Upper lobe of right lung (tissue), 1 donor: ENCODE data around the gene CAMK4. TPM values are rescaled to one million over a fixed set of nuclear protein-coding genes. Genes with fewer than 3 reads are reported as not detected.

Experiments used
- ATAC-seq: fragments of 200-7000 bp; cut with Tn5 transposase; one replicate; pipeline ENCODE4 v1.9.1; 2020; ENCODE audit warnings: mild to moderate bottlenecking, moderate library complexity
- DNase-seq: peaks from one replicate; pipeline ENCODE4 v3.0.0-alpha.2; 2020
- H3K27ac ChIP-seq: fragments of 200-600 bp; one replicate; pipeline ENCODE4 v1.8.0; 2022
- H3K27me3 ChIP-seq: fragments of 200-600 bp; one replicate; pipeline ENCODE4 v1.8.0; 2022; ENCODE audit warnings: mild to moderate bottlenecking
- H3K36me3 ChIP-seq: fragments of 200-600 bp; one replicate; pipeline ENCODE4 v1.8.0; 2022
- H3K4me1 ChIP-seq: fragments of 200-600 bp; one replicate; pipeline ENCODE4 v1.8.0; 2022
- H3K4me3 ChIP-seq: fragments of 200-600 bp; one replicate; pipeline ENCODE4 v1.8.0; 2022; ENCODE audit warnings: mild to moderate bottlenecking
- H3K9me3 ChIP-seq: fragments of 200-600 bp; one replicate; pipeline ENCODE4 v1.8.0; 2022
- CTCF ChIP-seq: fragments of 200-600 bp; IDR thresholded peaks from one replicate; pipeline ENCODE4 v1.8.0; 2022; ENCODE audit warnings: antibody characterized with exemption
- intact Hi-C: fragments of 100-400 bp; cut with DNase I; formaldehyde crosslinking; loops from one replicate; pipeline ENCODE4 v1.11.0; 2022
- total RNA-seq: library from RNA; stranded (reverse); fragmentation: NEBNext Ultra II Directional; extraction: Animal tissue kit (Norgen Biotek cat#: 25700); gene quantifications from one replicate; pipeline ENCODE4 v1.2.1, GENCODE V29; 2021
- donor health status: DM: no; HTN: yes; CAD: no; lungs with severe emphysema.

CAMK4 gene
- total RNA-seq, 1 donor from 2014 or later = 3.8 TPM

- no peak for TF ChIP-seq CTCF
- no peaks in the 10 kb centered on the region for H3K36me3 ChIP-seq
These were observed 136.0 kb downstream of the CAMK4 start for GRCh38 chr5:111360173-111360572.

DNA sequence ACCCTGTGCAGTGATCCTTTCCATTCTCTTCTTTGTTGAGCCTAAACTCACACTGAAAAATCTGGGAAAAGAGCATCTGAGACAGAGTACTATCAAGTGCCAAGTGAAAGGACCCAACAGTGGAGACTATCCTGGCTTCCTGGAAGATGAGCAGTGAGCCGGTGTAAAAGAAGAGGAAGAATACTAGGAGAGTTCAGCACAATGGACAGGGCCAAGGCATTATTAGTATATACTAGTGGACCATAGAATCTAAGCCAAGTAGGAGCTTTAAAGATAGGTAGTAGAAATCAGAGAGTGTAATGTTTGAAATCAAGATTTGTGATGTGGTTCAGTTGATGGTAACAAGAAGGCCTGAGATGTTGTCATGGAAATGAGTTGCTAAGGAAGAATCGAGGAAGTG is 140.8 kb downstream of the CAMK4 start:
- no peak for TF ChIP-seq CTCF
- Histone ChIP-seq H3K27ac (no peak overlapping the region), H3K4me1 (no peaks in the 10 kb centered on the region), H3K27me3 (no peaks in the 10 kb centered on the region), H3K9me3 (no peaks in the 10 kb centered on the region), H3K36me3 (no peaks in the 10 kb centered on the region), H3K4me3 (no peak overlapping the region)
- ATAC-seq (no peak), DNase-seq (no peak)
- intact Hi-C loops = no loop called here

More at GRCh38 chr5:111360173-111360572, 136.0 kb downstream of the CAMK4 start:
- no peak for DNase-seq
- Histone ChIP-seq H3K4me1 (no peaks in the 10 kb centered on the region), H3K27ac (no peak overlapping the region), H3K9me3 (no peaks in the 10 kb centered on the region), H3K27me3 (no peaks in the 10 kb centered on the region), H3K4me3 (no peak overlapping the region)
- no peak for ATAC-seq
- intact Hi-C loops = no loop called here

GRCh38 chr5:111366388-111366787 is 142.2 kb downstream of the CAMK4 start:
- no peak for TF ChIP-seq CTCF
- Histone ChIP-seq H3K27ac (no peak overlapping the region), H3K36me3 (no peaks in the 10 kb centered on the region), H3K9me3 (no peaks in the 10 kb centered on the region), H3K4me1 (no peaks in the 10 kb centered on the region), H3K4me3 (no peak overlapping the region), H3K27me3 (no peaks in the 10 kb centered on the region)
- intact Hi-C loops = no loop called here
- DNase-seq (no peak), ATAC-seq (no peak)

GRCh38 chr5:111367115-111367514 is 142.9 kb downstream of the CAMK4 start:
- ATAC-seq (no peak), DNase-seq (no peak)
- intact Hi-C loops = no loop called here
- Histone ChIP-seq H3K4me1 (no peaks in the 10 kb centered on the region), H3K27ac (no peak overlapping the region), H3K36me3 (no peaks in the 10 kb centered on the region), H3K4me3 (no peak overlapping the region), H3K27me3 (no peaks in the 10 kb centered on the region), H3K9me3 (no peaks in the 10 kb centered on the region)
- no peak for TF ChIP-seq CTCF

DNA sequence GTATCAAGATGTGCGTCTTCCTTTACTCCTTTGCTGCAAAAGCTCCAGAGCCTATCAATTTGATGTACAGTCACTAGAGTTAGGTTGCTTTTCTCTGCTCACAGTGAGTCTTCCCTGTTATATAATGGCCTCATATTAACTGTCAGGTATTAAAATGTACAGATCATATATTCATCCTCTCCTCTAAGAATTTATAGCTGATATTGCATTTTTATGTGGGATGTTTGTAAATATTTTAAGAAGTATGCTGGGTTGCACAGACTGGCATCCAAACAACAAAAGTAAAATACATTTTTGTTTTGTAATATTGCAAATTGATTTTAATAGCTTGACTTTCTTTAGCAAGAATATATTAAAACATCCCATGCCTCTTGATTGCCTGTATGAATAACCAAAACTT is 148.6 kb downstream of the CAMK4 start:
- H3K4me1 ChIP-seq = no peaks in the 10 kb centered on the region
- intact Hi-C loops = no loop called here
- H3K9me3 ChIP-seq = no peaks in the 10 kb centered on the region
- no peak for ATAC-seq
- no peak overlapping the region for H3K4me3 ChIP-seq
- no peak for TF ChIP-seq CTCF
- H3K36me3 ChIP-seq = no peaks in the 10 kb centered on the region
- no peak overlapping the region for H3K27ac ChIP-seq
- H3K27me3 ChIP-seq = no peaks in the 10 kb centered on the region
- DNase-seq = no peak

DNA sequence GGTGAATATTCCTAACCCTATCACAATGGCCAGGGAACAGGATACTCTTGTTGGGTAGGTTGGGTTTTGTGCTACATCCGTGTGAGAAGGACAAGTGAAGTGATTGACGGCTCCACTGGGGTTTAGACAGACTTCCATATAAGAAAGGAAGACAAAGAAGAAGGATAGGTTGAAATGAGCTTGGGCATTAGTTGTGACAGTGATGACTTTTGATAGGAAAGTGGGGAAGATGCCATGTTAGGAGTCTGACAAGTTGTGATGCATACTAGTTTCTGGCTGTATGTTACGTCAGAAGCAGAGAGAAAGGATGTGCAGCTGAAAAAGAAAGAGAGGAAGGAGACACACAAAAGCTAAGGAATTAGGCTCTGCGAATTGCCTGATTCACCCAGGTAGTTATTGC is 150.2 kb downstream of the CAMK4 start:
- DNase-seq = no peak
- no peak for TF ChIP-seq CTCF
- no peak overlapping the region for H3K27ac ChIP-seq
- ATAC-seq = no peak
- no peaks in the 10 kb centered on the region for H3K27me3 ChIP-seq
- no peaks in the 10 kb centered on the region for H3K36me3 ChIP-seq
- intact Hi-C loops = no loop called here
- no peak overlapping the region for H3K4me3 ChIP-seq
- no peaks in the 10 kb centered on the region for H3K4me1 ChIP-seq
- no peaks in the 10 kb centered on the region for H3K9me3 ChIP-seq
